RWPE1 (cell line): Measurements from ENCODE around the gene FBLN5.
A peak's percentile ranks its signal among the peaks of the same experiment; 100 is the strongest.
"Not testable (repeated sequence)": the region's sequence is repeated elsewhere in the genome, so short reads cannot be mapped to it uniquely, and the experiment has no call there.

ENCODE experiments used
- CTCF ChIA-PET: fragments of 350-600 bp; sonication (Branson Sonifier 250); formaldehyde crosslinking; extraction: SDS; loops from one replicate; lab custom pipeline; 2021; lab: Yijun Ruan, JAX
- POLR2A ChIA-PET: fragments of 400-600 bp; formaldehyde crosslinking; extraction: SDS; loops from one replicate; lab custom pipeline; 2020; ENCODE audit warnings: antibody characterized with exemption; ENCODE audit not compliant: low non-redundant PET; lab: Yijun Ruan, JAX
- DNase-seq: peaks from one replicate; pipeline ENCODE4 v3.0.0; 2012; ENCODE audit warnings: low spot score
- H3K27ac ChIP-seq: fragments of 450-650 bp; 2 replicates; pipeline ENCODE4 v1.5.1; 2017
- TF ChIP-seq, protein P1 (sequence below): fragments of 450-650 bp; conservative IDR thresholded peaks from 2 replicates; pipeline ENCODE4 v1.5.1; 2017; ENCODE audit warnings: low read depth, mild to moderate bottlenecking

FBLN5 gene

DNA sequence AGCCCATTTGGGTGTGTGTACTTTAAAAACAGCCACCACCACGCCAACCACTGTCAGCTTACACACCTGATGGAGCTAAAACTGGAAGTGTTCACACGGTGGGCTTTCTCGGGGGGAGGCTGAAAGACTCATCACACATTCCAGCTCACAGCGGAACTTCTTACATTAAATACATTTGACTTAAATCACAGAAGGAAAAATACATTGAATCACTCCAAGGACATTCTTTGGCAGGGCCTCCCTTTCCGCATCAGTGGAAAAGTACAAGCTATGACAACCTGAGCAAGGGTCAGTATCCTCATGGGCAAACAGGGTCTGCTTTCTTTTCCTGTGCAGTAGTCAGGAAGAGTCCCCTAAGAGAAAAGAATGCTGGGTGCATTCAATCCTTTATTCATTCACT is 49.1 kb downstream of the FBLN5 start:
- no peak overlapping the region for H3K27ac ChIP-seq
- ChIA-PET POLR2A (no interaction called here), CTCF (no interaction called here)
- TF ChIP-seq, protein P1, sequence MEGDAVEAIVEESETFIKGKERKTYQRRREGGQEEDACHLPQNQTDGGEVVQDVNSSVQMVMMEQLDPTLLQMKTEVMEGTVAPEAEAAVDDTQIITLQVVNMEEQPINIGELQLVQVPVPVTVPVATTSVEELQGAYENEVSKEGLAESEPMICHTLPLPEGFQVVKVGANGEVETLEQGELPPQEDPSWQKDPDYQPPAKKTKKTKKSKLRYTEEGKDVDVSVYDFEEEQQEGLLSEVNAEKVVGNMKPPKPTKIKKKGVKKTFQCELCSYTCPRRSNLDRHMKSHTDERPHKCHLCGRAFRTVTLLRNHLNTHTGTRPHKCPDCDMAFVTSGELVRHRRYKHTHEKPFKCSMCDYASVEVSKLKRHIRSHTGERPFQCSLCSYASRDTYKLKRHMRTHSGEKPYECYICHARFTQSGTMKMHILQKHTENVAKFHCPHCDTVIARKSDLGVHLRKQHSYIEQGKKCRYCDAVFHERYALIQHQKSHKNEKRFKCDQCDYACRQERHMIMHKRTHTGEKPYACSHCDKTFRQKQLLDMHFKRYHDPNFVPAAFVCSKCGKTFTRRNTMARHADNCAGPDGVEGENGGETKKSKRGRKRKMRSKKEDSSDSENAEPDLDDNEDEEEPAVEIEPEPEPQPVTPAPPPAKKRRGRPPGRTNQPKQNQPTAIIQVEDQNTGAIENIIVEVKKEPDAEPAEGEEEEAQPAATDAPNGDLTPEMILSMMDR, result no peak
- no peak for DNase-seq

- CTCF ChIA-PET, POLR2A ChIA-PET: not testable (repeated sequence)
Measured at GRCh38 chr14:91897716-91898115, 49.8 kb downstream of the FBLN5 start.

DNA sequence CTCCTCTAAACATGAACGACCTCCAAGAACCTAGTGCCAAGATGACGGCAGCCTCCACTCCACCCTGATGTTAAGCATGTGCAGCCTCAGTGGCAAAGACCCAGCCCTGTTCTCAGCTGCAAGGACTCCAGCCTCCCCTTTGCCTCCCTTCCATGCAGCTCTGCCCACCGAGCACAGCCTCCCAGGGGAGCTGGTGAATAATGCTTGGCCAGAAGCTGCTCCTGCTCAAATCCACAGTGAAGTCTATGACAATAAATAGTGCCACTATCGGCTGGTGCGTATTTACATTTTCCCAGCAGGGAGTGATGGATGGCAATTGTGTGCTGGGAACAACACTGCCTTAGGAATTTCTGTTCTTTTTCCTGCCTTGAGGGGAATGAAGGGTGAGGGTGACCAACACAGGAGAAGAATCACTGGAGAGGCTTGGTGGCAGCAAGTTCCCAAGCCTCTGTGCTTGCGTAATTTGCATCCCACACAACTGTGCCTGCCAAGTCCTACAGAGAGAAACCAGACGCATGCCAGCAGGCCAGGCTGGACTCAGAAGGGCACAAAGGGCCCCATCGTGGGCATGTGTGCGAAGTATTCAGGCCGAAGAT is 50.3 kb downstream of the FBLN5 start:
- CTCF ChIA-PET, result interaction anchor here (0.6 kb wide), 1 partner anchor 219 kb away, joined by 3 read pairs; no protein-coding TSS in a partner anchor
- TF ChIP-seq, protein P1, result no peak
- H3K27ac ChIP-seq, result no peak overlapping the region
- POLR2A ChIA-PET, result no interaction called here
- no peak for DNase-seq

More at GRCh38 chr14:91897716-91898115, 49.8 kb downstream of the FBLN5 start:
- not testable (repeated sequence) for H3K27ac ChIP-seq, DNase-seq

DNA sequence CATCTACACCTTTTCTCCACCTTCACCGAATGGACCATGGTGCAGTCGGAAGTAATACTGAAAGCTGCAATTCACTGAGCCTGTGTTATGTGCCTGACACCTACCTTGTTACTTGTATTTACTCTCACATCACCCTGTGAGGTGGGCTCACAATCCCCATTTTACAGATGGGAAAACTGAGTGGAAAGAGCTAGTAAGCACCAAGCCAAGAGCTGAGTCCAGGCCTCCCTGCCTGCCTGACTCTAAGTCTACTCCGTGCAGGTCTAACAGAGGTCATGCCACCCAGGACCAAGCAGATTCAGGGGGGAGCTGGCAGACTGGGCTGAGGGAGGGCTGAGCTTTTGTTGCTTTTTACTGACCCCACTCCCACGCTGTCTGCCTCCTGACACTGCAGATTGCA is 51.1 kb downstream of the FBLN5 start:
- H3K27ac ChIP-seq, result no peak overlapping the region
- CTCF ChIA-PET, result no interaction called here
- POLR2A ChIA-PET, result no interaction called here
- DNase-seq, result no peak
- TF ChIP-seq, protein P1, result no peak

GRCh38 chr14:91893669-91894068 is 53.8 kb downstream of the FBLN5 start:
- H3K27ac ChIP-seq, result no peak overlapping the region
- POLR2A ChIA-PET, result no interaction called here
- DNase-seq, result no peak
- TF ChIP-seq, protein P1, result no peak
- CTCF ChIA-PET, result interaction anchor here (1.3 kb wide), 1 partner anchor 8 kb away, joined by 3 read pairs; no protein-coding TSS in a partner anchor

DNA sequence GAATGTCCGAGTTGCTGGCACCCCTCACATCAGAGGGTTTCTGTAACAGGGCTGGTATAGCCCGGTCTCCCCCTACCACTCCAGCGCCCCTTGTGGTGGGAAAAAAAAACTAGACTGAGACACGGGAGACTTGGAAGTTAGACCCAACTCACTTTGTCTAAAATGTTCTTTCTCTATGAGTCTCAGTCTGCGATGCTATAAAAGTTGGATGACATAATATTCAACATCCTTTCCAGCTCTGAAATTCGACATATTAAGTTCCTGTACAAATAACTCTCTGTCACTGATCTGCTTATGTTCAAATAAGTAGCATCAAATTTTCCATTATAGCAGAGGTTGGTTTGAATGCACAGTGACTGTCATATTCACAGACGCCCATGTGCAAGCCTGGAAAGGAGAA is 54.5 kb downstream of the FBLN5 start:
- ChIA-PET POLR2A (no interaction called here), CTCF (interaction anchor here (0.5 to 1.5 kb wide), 4 partner anchors 9 to 238 kb away, joined by 3 to 5 read pairs (median 4); no protein-coding TSS in a partner anchor)
- TF ChIP-seq, protein P1, result no peak
- H3K27ac ChIP-seq, result no peak overlapping the region
- DNase-seq, result peak; percentile 33

DNA sequence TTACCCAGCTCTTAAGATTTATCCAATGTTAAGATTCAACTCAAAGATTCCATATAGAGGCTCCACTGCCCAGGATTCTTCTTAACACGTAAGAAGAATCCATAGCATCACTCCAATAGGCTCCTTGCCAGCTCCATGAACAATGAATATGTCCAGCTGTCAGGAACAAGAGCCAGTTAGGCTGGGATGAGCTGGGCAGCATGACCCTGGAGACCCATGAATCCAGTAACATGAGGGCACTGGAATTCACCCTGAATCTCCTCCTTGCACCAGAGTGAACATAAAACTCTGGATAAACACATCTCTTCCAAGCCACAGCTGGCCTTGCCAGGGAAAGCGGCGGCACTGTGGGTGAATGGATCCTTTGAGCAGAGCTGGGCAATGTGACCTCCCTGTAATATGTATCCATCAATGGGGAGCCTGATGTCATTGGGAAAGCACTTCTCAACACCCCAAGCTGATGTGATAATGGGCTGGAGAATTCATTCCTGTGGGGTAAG is 55.7 kb downstream of the FBLN5 start:
- TF ChIP-seq, protein P1, result no peak
- CTCF ChIA-PET, result interaction anchor here (0.7 to 1.5 kb wide), 3 partner anchors 19 to 284 kb away, joined by 3 to 7 read pairs (median 4); no protein-coding TSS in a partner anchor

More for the DNA sequence above, 55.7 kb downstream of the FBLN5 start:
- H3K27ac ChIP-seq, result no peak overlapping the region
- POLR2A ChIA-PET, result no interaction called here
- DNase-seq, result no peak
